ENCODE results near the gene MEDAG. TPM values are rescaled to one million over a fixed set of nuclear protein-coding genes. Genes with fewer than 3 reads are reported as not detected.
"Not testable (repeated sequence)": the region's sequence is repeated elsewhere in the genome, so short reads cannot be mapped to it uniquely, and the experiment has no call there.

The MEDAG gene
- total RNA-seq, 6 donors from 2014 or later, result 1.4 to 12.1 (median 5.1) TPM; not detected in 1

DNA sequence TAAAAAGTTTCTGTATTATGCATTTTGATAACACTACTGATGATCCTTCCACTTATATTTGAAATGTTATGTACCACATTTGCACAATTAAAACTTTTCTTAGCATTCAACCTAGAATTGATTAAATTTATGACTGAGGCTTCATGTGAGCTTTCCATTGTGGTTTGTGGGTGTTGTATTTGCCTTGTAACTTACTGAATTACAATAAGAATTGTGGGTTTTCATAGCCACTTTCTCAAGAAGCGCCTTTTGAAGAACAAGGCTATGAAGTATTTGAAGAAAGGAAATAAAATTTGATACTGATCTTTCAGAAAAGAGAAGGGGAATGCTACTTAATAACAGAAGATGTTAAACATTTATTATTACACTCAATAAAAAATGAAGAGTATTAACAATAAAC is 19.4 kb downstream of the MEDAG start:
- H3K27me3 ChIP-seq, result no peaks in the 10 kb centered on the region
- WGBS, 2 donors, result 70 to 86% methylated on average over 1 of the region's 1 CpG
- no peak for TF ChIP-seq POLR2AphosphoS5 (IDR thresholded peaks at IDR 0.05)
- no peak for TF ChIP-seq CTCF (IDR thresholded peaks at IDR 0.05)
- no peak for TF ChIP-seq POLR2A (IDR thresholded peaks at IDR 0.05)
- TF ChIP-seq EP300 (IDR thresholded peaks at IDR 0.05), result no peak
- ATAC-seq (ENCODE audit: low FRiP score in 2 of 2) (no peak), DNase-seq (no peak)
- no peaks in the 10 kb centered on the region for H3K36me3 ChIP-seq
- H3K27ac ChIP-seq, result no peak overlapping the region
- H3K9me3 ChIP-seq, result no peaks in the 10 kb centered on the region
- H3K4me1 ChIP-seq, result no peaks in the 10 kb centered on the region
- H3K4me3 ChIP-seq, result no peak overlapping the region

DNA sequence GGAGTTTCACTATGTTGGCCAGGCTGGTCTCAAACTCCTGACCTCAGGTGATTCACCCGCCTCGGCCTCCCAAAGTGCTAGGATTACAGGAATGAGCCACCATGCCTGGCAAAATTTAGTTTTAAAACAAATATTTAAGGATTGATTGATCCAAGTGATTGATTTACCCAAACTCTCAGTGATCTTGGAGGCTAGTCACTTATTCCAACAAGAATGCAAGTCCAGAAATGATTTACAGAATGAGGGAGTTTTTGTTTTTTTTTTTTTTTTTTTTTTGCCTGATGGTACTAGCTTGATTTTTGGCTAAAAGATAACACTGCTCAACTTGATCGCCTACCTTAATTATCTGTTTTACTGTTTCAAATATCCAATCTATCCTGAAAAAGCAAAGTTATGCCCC is 20.7 kb downstream of the MEDAG start:
- no peak overlapping the region for H3K4me3 ChIP-seq
- no peaks in the 10 kb centered on the region for H3K36me3 ChIP-seq
- TF ChIP-seq EP300 (IDR thresholded peaks at IDR 0.05) (no peak), CTCF (IDR thresholded peaks at IDR 0.05) (no peak), POLR2A (IDR thresholded peaks at IDR 0.05) (no peak), POLR2AphosphoS5 (IDR thresholded peaks at IDR 0.05) (no peak)
- DNase-seq (no peak), ATAC-seq (ENCODE audit: low FRiP score in 2 of 2) (no peak)
- H3K9me3 ChIP-seq, result no peaks in the 10 kb centered on the region
- H3K27me3 ChIP-seq, result no peaks in the 10 kb centered on the region
- H3K27ac ChIP-seq, result no peak overlapping the region
- WGBS, 2 donors, result 89 to 95% methylated on average over 3 of the region's 3 CpGs
- no peaks in the 10 kb centered on the region for H3K4me1 ChIP-seq

GRCh38 chr13:30927188-30927587 is 21.1 kb downstream of the MEDAG start:
- H3K4me1 ChIP-seq, H3K9me3 ChIP-seq, H3K27me3 ChIP-seq, H3K4me3 ChIP-seq, DNase-seq, H3K27ac ChIP-seq, H3K36me3 ChIP-seq: not testable (repeated sequence)
- 82 to 83% methylated on average over 2 to 3 of the region's 3 CpGs for WGBS, 2 donors
- peak in 1 of 2 donors; percentile 10 for ATAC-seq (ENCODE audit: low FRiP score in 2 of 2)

DNA sequence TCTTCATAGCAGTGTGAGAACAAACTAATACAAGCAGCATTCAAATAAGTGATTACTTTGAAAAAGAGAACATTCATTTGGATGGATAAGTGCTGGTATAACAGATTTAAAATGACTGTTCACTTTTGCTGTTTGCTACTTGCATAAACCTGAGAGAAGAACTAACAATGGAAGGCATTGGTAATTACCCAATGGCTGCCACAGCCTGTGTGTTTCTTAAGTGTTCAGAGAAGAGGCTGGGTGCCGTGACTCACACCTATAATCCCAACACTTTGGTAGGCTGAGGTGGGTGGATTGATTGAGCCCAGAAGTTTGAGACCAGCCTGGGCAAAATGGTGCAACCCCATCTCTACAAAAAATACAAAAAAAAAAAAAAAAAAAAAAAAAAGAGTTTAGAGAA is 21.5 kb downstream of the MEDAG start:
- ATAC-seq (ENCODE audit: low FRiP score in 2 of 2) (peak in 1 of 2 donors; percentile 31), DNase-seq (no peak)
- 74 to 100% methylated on average over 1 of the region's 1 CpG for WGBS, 2 donors
- Histone ChIP-seq H3K27ac (no peak overlapping the region), H3K4me3 (no peak overlapping the region), H3K27me3 (no peaks in the 10 kb centered on the region), H3K36me3 (no peaks in the 10 kb centered on the region), H3K4me1 (no peaks in the 10 kb centered on the region), H3K9me3 (no peaks in the 10 kb centered on the region)
- TF ChIP-seq POLR2AphosphoS5 (IDR thresholded peaks at IDR 0.05) (no peak), CTCF (IDR thresholded peaks at IDR 0.05) (no peak), EP300 (IDR thresholded peaks at IDR 0.05) (no peak), POLR2A (IDR thresholded peaks at IDR 0.05) (no peak)

GRCh38 chr13:30928978-30929377 is 22.9 kb downstream of the MEDAG start:
- TF ChIP-seq EP300 (IDR thresholded peaks at IDR 0.05) (no peak), POLR2AphosphoS5 (IDR thresholded peaks at IDR 0.05) (no peak), POLR2A (IDR thresholded peaks at IDR 0.05) (no peak), CTCF (IDR thresholded peaks at IDR 0.05) (no peak)
- H3K9me3 ChIP-seq, result no peaks in the 10 kb centered on the region
- no peak for DNase-seq
- H3K4me1 ChIP-seq, result no peaks in the 10 kb centered on the region
- H3K27me3 ChIP-seq, result no peaks in the 10 kb centered on the region
- 81 to 86% methylated on average over 5 of the region's 5 CpGs for WGBS, 2 donors
- ATAC-seq (ENCODE audit: low FRiP score in 2 of 2), result peak in 1 of 2 donors; percentile 9
- H3K4me3 ChIP-seq, result no peak overlapping the region
- H3K36me3 ChIP-seq, result no peaks in the 10 kb centered on the region
- H3K27ac ChIP-seq, result no peak overlapping the region
